ENCODE measurements around the gene GPC6. TPM values are rescaled to one million over a fixed set of nuclear protein-coding genes. Genes with fewer than 3 reads are reported as not detected.

Gene GPC6
- total RNA-seq, 1 donor from 2014 or later: 8.4 TPM

GRCh38 chr13:93881411-93881810 lies 654.8 kb downstream of the GPC6 start:
- DNase-seq (no peak), ATAC-seq (no peak)
- intact Hi-C loops (cut with DNase I): no loop called here
- Histone ChIP-seq H3K27me3 (no peaks in the 10 kb centered on the region), H3K4me1 (no peaks in the 10 kb centered on the region), H3K27ac (no peak overlapping the region), H3K4me3 (no peak overlapping the region), H3K9me3 (no peaks in the 10 kb centered on the region), H3K36me3 (no peaks in the 10 kb centered on the region)
- TF ChIP-seq CTCF (IDR thresholded peaks at IDR 0.05): no peak

GRCh38 chr13:93882086-93882651 lies 655.6 kb downstream of the GPC6 start:
- no peak for ATAC-seq
- intact Hi-C loops (cut with DNase I): no loop called here
- H3K4me3 ChIP-seq: no peak overlapping the region

GRCh38 chr13:93889430-93889951 lies 662.9 kb downstream of the GPC6 start:
- no peak overlapping the region for H3K27ac ChIP-seq
- no peaks in the 10 kb centered on the region for H3K4me1 ChIP-seq
- DNase-seq: no peak
- no peak for ATAC-seq
- H3K36me3 ChIP-seq: no peaks in the 10 kb centered on the region
- H3K27me3 ChIP-seq: no peaks in the 10 kb centered on the region
- TF ChIP-seq CTCF (IDR thresholded peaks at IDR 0.05): no peak
- H3K4me3 ChIP-seq: no peak overlapping the region
- H3K9me3 ChIP-seq: no peaks in the 10 kb centered on the region
- intact Hi-C loops (cut with DNase I): no loop called here

More at GRCh38 chr13:93882086-93882651, 655.6 kb downstream of the GPC6 start:
- Histone ChIP-seq H3K27me3 (no peaks in the 10 kb centered on the region), H3K27ac (no peak overlapping the region), H3K4me1 (no peaks in the 10 kb centered on the region), H3K36me3 (no peaks in the 10 kb centered on the region), H3K9me3 (no peaks in the 10 kb centered on the region)
- no peak for TF ChIP-seq CTCF (IDR thresholded peaks at IDR 0.05)
- no peak for DNase-seq

GRCh38 chr13:93899981-93900380 lies 673.4 kb downstream of the GPC6 start:
- ATAC-seq (no peak), DNase-seq (no peak)
- Histone ChIP-seq H3K4me3 (no peak overlapping the region), H3K4me1 (no peaks in the 10 kb centered on the region), H3K9me3 (no peaks in the 10 kb centered on the region), H3K36me3 (no peaks in the 10 kb centered on the region), H3K27ac (no peak overlapping the region), H3K27me3 (no peaks in the 10 kb centered on the region)
- TF ChIP-seq CTCF (IDR thresholded peaks at IDR 0.05): no peak
- intact Hi-C loops (cut with DNase I): no loop called here

- TF ChIP-seq CTCF (IDR thresholded peaks at IDR 0.05): no peak
- ATAC-seq (no peak), DNase-seq (no peak)
- H3K9me3 ChIP-seq: no peaks in the 10 kb centered on the region
- H3K27ac ChIP-seq: no peak overlapping the region
- H3K4me1 ChIP-seq: no peaks in the 10 kb centered on the region
- intact Hi-C loops (cut with DNase I): no loop called here
- no peaks in the 10 kb centered on the region for H3K36me3 ChIP-seq
- H3K27me3 ChIP-seq: no peaks in the 10 kb centered on the region
- no peak overlapping the region for H3K4me3 ChIP-seq
Observed at GRCh38 chr13:93900731-93901130, 674.1 kb downstream of the GPC6 start.

GRCh38 chr13:93903909-93904308 lies 677.3 kb downstream of the GPC6 start:
- Histone ChIP-seq H3K4me3 (no peak overlapping the region), H3K27me3 (no peaks in the 10 kb centered on the region), H3K36me3 (no peaks in the 10 kb centered on the region), H3K27ac (no peak overlapping the region), H3K4me1 (no peaks in the 10 kb centered on the region), H3K9me3 (no peaks in the 10 kb centered on the region)
- intact Hi-C loops (cut with DNase I): no loop called here
- no peak for TF ChIP-seq CTCF (IDR thresholded peaks at IDR 0.05)
- DNase-seq (no peak), ATAC-seq (no peak)

Measured in upper lobe of right lung (tissue), 1 donor.